HG02798 (cell line): ENCODE results near the gene TNIK.

Experiments
- ATAC-seq: cut with Tn5 transposase; IDR thresholded peaks from one replicate; pipeline ENCODE4 v1.9.1; 2021; ENCODE audit warnings: mild to moderate bottlenecking; ENCODE audit not compliant: unreplicated experiment, poor library complexity

Gene TNIK

GRCh38 chr3:171470714-171471227, 10.6 kb upstream of the TNIK start:
- no peak for ATAC-seq

GRCh38 chr3:171469376-171469775, 9.2 kb upstream of the TNIK start:
- no peak for ATAC-seq

- no peak for ATAC-seq
Observed at GRCh38 chr3:171468296-171468906, 8.2 kb upstream of the TNIK start.

GRCh38 chr3:171465763-171466162, 5.6 kb upstream of the TNIK start:
- no peak for ATAC-seq

- no peak for ATAC-seq
Observed at GRCh38 chr3:171464462-171464861, 4.3 kb upstream of the TNIK start.

- no peak for ATAC-seq
Observed at GRCh38 chr3:171462224-171462623, 2.0 kb upstream of the TNIK start.

GRCh38 chr3:171461525-171461917, 1.3 kb upstream of the TNIK start:
- ATAC-seq = no peak

- peak; percentile 29 for ATAC-seq
Observed at GRCh38 chr3:171460725-171461524, 720 bp upstream of the TNIK start.

- no peak for ATAC-seq
Observed at GRCh38 chr3:171459137-171459941, 866 bp downstream of the TNIK start.

- no peak for ATAC-seq
Observed at GRCh38 chr3:171458864-171459136, 1.4 kb downstream of the TNIK start.

GRCh38 chr3:171458071-171458863, 1.9 kb downstream of the TNIK start:
- no peak for ATAC-seq

GRCh38 chr3:171457607-171458061, 2.6 kb downstream of the TNIK start:
- ATAC-seq = no peak

GRCh38 chr3:171456765-171457606, 3.2 kb downstream of the TNIK start:
- ATAC-seq = no peak

GRCh38 chr3:171455603-171456550, 4.3 kb downstream of the TNIK start:
- ATAC-seq = no peak

GRCh38 chr3:171454041-171454440, 6.2 kb downstream of the TNIK start:
- ATAC-seq = no peak

GRCh38 chr3:171453180-171453886, 6.9 kb downstream of the TNIK start:
- no peak for ATAC-seq

- ATAC-seq = no peak
Observed at GRCh38 chr3:171452328-171452727, 7.9 kb downstream of the TNIK start.

GRCh38 chr3:171451915-171452314, 8.3 kb downstream of the TNIK start:
- no peak for ATAC-seq
